Loucy (cell line): ENCODE results near the gene TEKT3.

Source experiments
- H2AFZ ChIP-seq: fragments of 200-600 bp; sonication (generic); 2 replicates; pipeline ENCODE4 v1.6.0; 2016; ENCODE audit warnings: antibody characterized with exemption, mild to moderate bottlenecking, low read length, moderate library complexity
- H3F3A ChIP-seq: fragments of 200-600 bp; 2 replicates; pipeline ENCODE4 v1.6.0; 2016; ENCODE audit warnings: antibody characterized with exemption, low read depth, mild to moderate bottlenecking
- H3K27me3 ChIP-seq: fragments of 200-600 bp; sonication (generic); 2 replicates; pipeline ENCODE4 v1.6.1; 2014; ENCODE audit warnings: low read length, mild to moderate bottlenecking; ENCODE audit not compliant: insufficient read depth, poor library complexity, severe bottlenecking
- H3K36me3 ChIP-seq: fragments of 200-600 bp; sonication (generic); 2 replicates; pipeline ENCODE4 v1.6.1; 2016; ENCODE audit warnings: low read length; ENCODE audit not compliant: insufficient read depth
- H3K4me1 ChIP-seq: fragments of 200-600 bp; sonication (generic); 2 replicates; pipeline ENCODE4 v1.5.1; 2014; ENCODE audit warnings: low read length, mild to moderate bottlenecking; ENCODE audit not compliant: insufficient read depth, poor library complexity, severe bottlenecking
- H3K4me2 ChIP-seq: fragments of 200-600 bp; sonication (generic); 2 replicates; pipeline ENCODE4 v1.6.0; 2014; ENCODE audit warnings: antibody characterized with exemption, low read length, low read depth, mild to moderate bottlenecking; ENCODE audit not compliant: poor library complexity, severe bottlenecking
- H3K4me3 ChIP-seq: fragments of 200-600 bp; sonication (generic); 2 replicates; pipeline ENCODE4 v1.5.1; 2014; ENCODE audit warnings: low read length, mild to moderate bottlenecking, mixed read lengths; ENCODE audit not compliant: poor library complexity, severe bottlenecking
- H3K79me2 ChIP-seq: fragments of 200-600 bp; sonication (generic); 2 replicates; pipeline ENCODE4 v1.6.1; 2014; ENCODE audit warnings: low read length; ENCODE audit not compliant: insufficient read depth
- H3K9ac ChIP-seq: fragments of 200-600 bp; sonication (generic); 2 replicates; pipeline ENCODE4 v1.6.0; 2014; ENCODE audit warnings: mild to moderate bottlenecking, low read depth, low read length, moderate library complexity; ENCODE audit not compliant: poor library complexity, severe bottlenecking
- H3K9me2 ChIP-seq: fragments of 200-600 bp; sonication (generic); replicated peaks from 2 replicates; pipeline ENCODE4 v1.6.1; 2016; ENCODE audit warnings: low read depth, low read length, mixed read lengths
- H3K9me3 ChIP-seq: fragments of 200-600 bp; sonication (generic); 2 replicates; pipeline ENCODE4 v1.6.1; 2014; ENCODE audit warnings: mild to moderate bottlenecking, antibody characterized with exemption, low read length, low read depth; ENCODE audit not compliant: insufficient read depth
- H4K20me1 ChIP-seq: fragments of 200-600 bp; sonication (generic); 2 replicates; pipeline ENCODE4 v1.6.0; 2014; ENCODE audit warnings: antibody characterized with exemption, low read length, mild to moderate bottlenecking; ENCODE audit not compliant: insufficient read depth, poor library complexity, severe bottlenecking
- CTCF ChIP-seq: fragments of 200-600 bp; sonication (generic); conservative IDR thresholded peaks from 2 replicates; pipeline ENCODE4 v1.5.1; 2014; ENCODE audit warnings: mild to moderate bottlenecking, antibody characterized with exemption, low read length
- EZH2phosphoT487 ChIP-seq: fragments of 200-600 bp; IDR thresholded peaks from 2 replicates; pipeline ENCODE4 v1.6.1; 2018; ENCODE audit warnings: antibody characterized with exemption, mild to moderate bottlenecking, moderate library complexity, borderline replicate concordance

TEKT3 gene

GRCh38 chr17:15351478-15351840 lies 10.1 kb upstream of the TEKT3 start:
- no peaks in the 10 kb centered on the region for H3K79me2 ChIP-seq
- no peaks in the 10 kb centered on the region for H4K20me1 ChIP-seq
- no peak overlapping the region for H3K4me3 ChIP-seq
- H3F3A ChIP-seq, result no peaks in the 10 kb centered on the region
- no peaks in the 10 kb centered on the region for H3K27me3 ChIP-seq
- H3K9me2 ChIP-seq, result no peaks in the 10 kb centered on the region
- no peaks in the 10 kb centered on the region for H3K4me1 ChIP-seq
- H3K9me3 ChIP-seq, result peaks cover 7% of the 10 kb centered on the region; the same call in 1 of the 2 replicates
- no peak overlapping the region for H3K9ac ChIP-seq
- H3K36me3 ChIP-seq, result no peaks in the 10 kb centered on the region
- H3K4me2 ChIP-seq, result no peak overlapping the region
- TF ChIP-seq EZH2phosphoT487 (no peak), CTCF (no peak)
- no peak overlapping the region for H2AFZ ChIP-seq

GRCh38 chr17:15350777-15351477 lies 9.5 kb upstream of the TEKT3 start:
- Histone ChIP-seq H3K9me3 (peaks cover 7% of the 10 kb centered on the region; the same call in 1 of the 2 replicates), H3K4me1 (no peaks in the 10 kb centered on the region), H2AFZ (no peak overlapping the region), H3K79me2 (no peaks in the 10 kb centered on the region), H3K9ac (no peak overlapping the region), H3K4me2 (no peak overlapping the region), H3F3A (no peaks in the 10 kb centered on the region), H3K9me2 (no peaks in the 10 kb centered on the region), H3K36me3 (no peaks in the 10 kb centered on the region), H3K4me3 (no peak overlapping the region), H3K27me3 (no peaks in the 10 kb centered on the region), H4K20me1 (no peaks in the 10 kb centered on the region)
- no peak for TF ChIP-seq EZH2phosphoT487
- TF ChIP-seq CTCF, result no peak

GRCh38 chr17:15349119-15349518 lies 7.7 kb upstream of the TEKT3 start:
- H3K4me2 ChIP-seq, result no peak overlapping the region
- H3F3A ChIP-seq, result no peaks in the 10 kb centered on the region
- no peaks in the 10 kb centered on the region for H3K9me2 ChIP-seq
- H3K9me3 ChIP-seq, result no peaks in the 10 kb centered on the region
- no peak overlapping the region for H2AFZ ChIP-seq
- H3K4me1 ChIP-seq, result no peaks in the 10 kb centered on the region
- no peak overlapping the region for H3K9ac ChIP-seq
- H4K20me1 ChIP-seq, result no peaks in the 10 kb centered on the region
- no peaks in the 10 kb centered on the region for H3K36me3 ChIP-seq
- TF ChIP-seq CTCF, result no peak
- TF ChIP-seq EZH2phosphoT487, result no peak
- H3K79me2 ChIP-seq, result no peaks in the 10 kb centered on the region
- H3K27me3 ChIP-seq, result no peaks in the 10 kb centered on the region
- H3K4me3 ChIP-seq, result no peak overlapping the region
